Stomach (tissue), 4 donors: ENCODE measurements around the gene CFAP299.

Experiments
- POLR2A ChIP-seq, 4 donors: fragments of 450-650 bp; IDR thresholded peaks; one replicate each; pipeline ENCODE4 v1.6.1; 2016; ENCODE audit warnings: antibody characterized with exemption in 4 of 4, control low read depth in 2 of 4, mild to moderate bottlenecking in 1 of 4, moderate library complexity in 1 of 4
- POLR2AphosphoS5 ChIP-seq, 3 donors: sonication (generic); formaldehyde crosslinking; IDR thresholded peaks; one replicate each; pipeline ENCODE4 v1.6.1; 2016; ENCODE audit warnings: antibody characterized with exemption in 3 of 3
- TF ChIP-seq, protein P1 (sequence below), 7 experiments: fragments of 450-650 bp in 4 of 7; fragments of 200-600 bp in 3 of 7; sonication (generic) in 3 of 7; IDR thresholded peaks; one replicate each; pipeline ENCODE4 v1.5.1; 2016 to 2019; ENCODE audit warnings: antibody characterized with exemption in 7 of 7, control low read depth in 2 of 7, mild to moderate bottlenecking in 1 of 7

DNA sequence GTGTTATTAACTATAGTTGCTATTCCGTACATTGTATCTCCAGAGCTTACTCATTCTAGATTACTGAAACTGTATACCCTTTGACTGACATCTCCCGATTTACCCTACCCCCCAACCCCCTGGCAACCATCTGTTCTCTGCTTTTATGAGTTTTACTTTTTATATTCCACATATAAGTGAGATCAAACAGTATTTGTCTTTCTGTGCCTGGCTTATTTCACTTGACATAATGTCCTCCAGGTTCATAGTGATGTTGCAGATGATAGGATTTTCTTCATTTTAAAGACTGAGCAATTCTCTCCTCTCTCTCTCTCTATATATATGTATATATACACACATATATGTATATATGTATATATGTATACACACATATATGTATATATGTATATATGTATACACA lies 54.6 kb downstream of the CFAP299 start:
- TF ChIP-seq POLR2AphosphoS5 (IDR thresholded peaks at IDR 0.05) (no peak), POLR2A (IDR thresholded peaks at IDR 0.05) (no peak)
- TF ChIP-seq, protein P1, sequence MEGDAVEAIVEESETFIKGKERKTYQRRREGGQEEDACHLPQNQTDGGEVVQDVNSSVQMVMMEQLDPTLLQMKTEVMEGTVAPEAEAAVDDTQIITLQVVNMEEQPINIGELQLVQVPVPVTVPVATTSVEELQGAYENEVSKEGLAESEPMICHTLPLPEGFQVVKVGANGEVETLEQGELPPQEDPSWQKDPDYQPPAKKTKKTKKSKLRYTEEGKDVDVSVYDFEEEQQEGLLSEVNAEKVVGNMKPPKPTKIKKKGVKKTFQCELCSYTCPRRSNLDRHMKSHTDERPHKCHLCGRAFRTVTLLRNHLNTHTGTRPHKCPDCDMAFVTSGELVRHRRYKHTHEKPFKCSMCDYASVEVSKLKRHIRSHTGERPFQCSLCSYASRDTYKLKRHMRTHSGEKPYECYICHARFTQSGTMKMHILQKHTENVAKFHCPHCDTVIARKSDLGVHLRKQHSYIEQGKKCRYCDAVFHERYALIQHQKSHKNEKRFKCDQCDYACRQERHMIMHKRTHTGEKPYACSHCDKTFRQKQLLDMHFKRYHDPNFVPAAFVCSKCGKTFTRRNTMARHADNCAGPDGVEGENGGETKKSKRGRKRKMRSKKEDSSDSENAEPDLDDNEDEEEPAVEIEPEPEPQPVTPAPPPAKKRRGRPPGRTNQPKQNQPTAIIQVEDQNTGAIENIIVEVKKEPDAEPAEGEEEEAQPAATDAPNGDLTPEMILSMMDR (IDR thresholded peaks at IDR 0.05): no peak
